HUES48 (cell line): ENCODE results near the gene SAMMSON.
A peak's percentile ranks its signal among the peaks of the same experiment; 100 is the strongest.

Source experiments
- H3K27ac ChIP-seq: one replicate; pipeline ENCODE4 v1.7.0; 2013; ENCODE audit warnings: low read depth, low read length, inconsistent platforms
- H3K27me3 ChIP-seq: 2 replicates; pipeline ENCODE4 v1.6.1; 2013; ENCODE audit warnings: mild to moderate bottlenecking, low read length; ENCODE audit not compliant: control insufficient read depth, insufficient read depth
- H3K36me3 ChIP-seq: 2 replicates; pipeline ENCODE4 v1.6.1; 2013; ENCODE audit warnings: low read length; ENCODE audit not compliant: control insufficient read depth, insufficient read depth
- H3K4me1 ChIP-seq: 2 replicates; pipeline ENCODE4 v1.6.1; 2013; ENCODE audit warnings: mild to moderate bottlenecking, low read length; ENCODE audit not compliant: control insufficient read depth, insufficient read depth
- H3K4me3 ChIP-seq: 2 replicates; pipeline ENCODE4 v1.5.1; 2013; ENCODE audit warnings: mild to moderate bottlenecking, low read depth, low read length
- H3K9ac ChIP-seq: 2 replicates; pipeline ENCODE4 v1.6.1; 2013; ENCODE audit warnings: mild to moderate bottlenecking, low read depth, low read length, moderate library complexity
- H3K9me3 ChIP-seq: 2 replicates; pipeline ENCODE4 v1.6.1; 2013; ENCODE audit warnings: low read length; ENCODE audit not compliant: control insufficient read depth, insufficient read depth

Gene SAMMSON

DNA sequence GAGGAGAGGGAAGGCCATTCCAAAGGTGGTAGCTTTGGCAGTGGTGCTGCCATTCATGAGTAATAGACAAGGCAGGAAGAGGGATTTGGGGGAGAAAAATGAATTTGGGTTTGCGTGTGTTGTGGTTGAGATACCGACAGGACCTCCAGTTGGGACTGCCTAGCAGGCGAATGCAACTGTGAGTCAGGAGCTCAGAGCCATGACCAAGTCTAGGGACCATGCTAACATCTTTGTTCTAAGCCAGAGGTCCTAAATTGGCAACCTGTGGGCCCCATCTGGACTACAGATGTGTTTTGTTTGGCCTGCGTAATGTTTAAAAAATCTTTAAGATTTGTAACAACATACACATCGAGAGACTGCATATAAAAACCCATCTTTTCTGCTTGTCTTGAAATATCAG lies 61.6 kb downstream of the SAMMSON start:
- H3K4me1 ChIP-seq, result peaks cover 23% of the 10 kb centered on the region

DNA sequence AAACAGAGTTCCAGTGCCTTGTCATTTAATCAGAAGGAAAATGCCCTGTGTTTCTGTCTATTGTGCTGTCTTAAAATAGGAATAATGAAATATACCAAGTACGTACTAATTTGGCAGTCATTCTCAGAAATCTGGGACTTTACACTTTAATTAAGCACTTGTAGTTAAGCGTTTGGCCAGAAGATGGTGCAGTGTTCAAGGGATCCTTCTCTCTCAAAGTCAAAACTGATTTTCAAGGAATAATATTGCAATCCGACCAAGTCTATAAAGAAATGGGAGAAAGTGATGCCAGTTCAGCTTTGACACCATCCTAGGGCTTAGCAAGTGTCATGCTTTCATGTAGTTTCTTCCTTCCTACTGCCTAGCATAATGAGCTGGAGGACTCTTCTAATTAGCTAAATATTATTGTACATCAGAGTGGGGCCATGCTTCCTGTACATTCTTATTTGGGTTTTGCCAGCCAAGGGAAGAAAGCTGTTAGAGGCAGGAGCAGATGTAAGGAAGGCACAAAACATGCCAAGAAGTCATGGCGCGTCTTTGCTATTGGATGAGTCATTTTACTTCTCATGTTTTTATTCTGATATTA lies 64.8 kb downstream of the SAMMSON start:
- Histone ChIP-seq H3K4me1 (peaks cover 6% of the 10 kb centered on the region; the same call in 1 of the 2 replicates), H3K36me3 (no peaks in the 10 kb centered on the region), H3K9me3 (no peaks in the 10 kb centered on the region), H3K27me3 (no peaks in the 10 kb centered on the region), H3K9ac (no peak overlapping the region), H3K4me3 (no peak overlapping the region), H3K27ac (no peak overlapping the region)

More for the DNA sequence above, 61.6 kb downstream of the SAMMSON start:
- no peaks in the 10 kb centered on the region for H3K9me3 ChIP-seq
- no peaks in the 10 kb centered on the region for H3K27me3 ChIP-seq
- no peak overlapping the region for H3K4me3 ChIP-seq
- no peak overlapping the region for H3K27ac ChIP-seq
- H3K36me3 ChIP-seq, result no peaks in the 10 kb centered on the region
- H3K9ac ChIP-seq, result no peak overlapping the region

DNA sequence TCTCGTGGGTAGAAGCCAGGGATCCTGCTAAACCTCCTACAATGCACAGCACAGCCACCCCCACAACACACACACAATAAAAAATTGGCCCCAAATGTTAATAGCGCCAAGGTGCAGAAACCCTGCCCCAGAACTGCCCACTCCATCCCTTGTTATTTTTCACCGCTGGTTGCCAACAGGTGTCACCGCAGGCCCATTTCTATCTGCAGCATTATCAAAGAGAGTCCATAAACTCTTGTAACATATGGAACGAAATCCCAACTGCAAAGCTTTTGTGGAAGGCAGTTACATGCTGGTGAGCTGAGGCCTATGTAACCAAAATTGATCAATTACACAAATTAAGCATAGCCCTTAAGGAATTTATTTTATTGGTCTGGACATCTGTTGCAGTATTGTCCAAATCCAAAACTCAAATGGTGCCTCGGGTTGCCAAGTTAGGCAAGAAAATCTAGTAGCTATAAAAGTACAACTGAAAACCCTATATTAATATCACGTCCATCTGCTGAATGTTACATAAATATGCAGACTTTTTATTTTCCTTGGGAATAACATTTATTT lies 66.2 kb downstream of the SAMMSON start:
- H3K27ac ChIP-seq, result no peak overlapping the region
- H3K4me3 ChIP-seq, result no peak overlapping the region
- no peak overlapping the region for H3K9ac ChIP-seq
- no peaks in the 10 kb centered on the region for H3K36me3 ChIP-seq
- H3K9me3 ChIP-seq, result no peaks in the 10 kb centered on the region
- H3K27me3 ChIP-seq, result no peaks in the 10 kb centered on the region
- peaks cover 11% of the 10 kb centered on the region for H3K4me1 ChIP-seq

DNA sequence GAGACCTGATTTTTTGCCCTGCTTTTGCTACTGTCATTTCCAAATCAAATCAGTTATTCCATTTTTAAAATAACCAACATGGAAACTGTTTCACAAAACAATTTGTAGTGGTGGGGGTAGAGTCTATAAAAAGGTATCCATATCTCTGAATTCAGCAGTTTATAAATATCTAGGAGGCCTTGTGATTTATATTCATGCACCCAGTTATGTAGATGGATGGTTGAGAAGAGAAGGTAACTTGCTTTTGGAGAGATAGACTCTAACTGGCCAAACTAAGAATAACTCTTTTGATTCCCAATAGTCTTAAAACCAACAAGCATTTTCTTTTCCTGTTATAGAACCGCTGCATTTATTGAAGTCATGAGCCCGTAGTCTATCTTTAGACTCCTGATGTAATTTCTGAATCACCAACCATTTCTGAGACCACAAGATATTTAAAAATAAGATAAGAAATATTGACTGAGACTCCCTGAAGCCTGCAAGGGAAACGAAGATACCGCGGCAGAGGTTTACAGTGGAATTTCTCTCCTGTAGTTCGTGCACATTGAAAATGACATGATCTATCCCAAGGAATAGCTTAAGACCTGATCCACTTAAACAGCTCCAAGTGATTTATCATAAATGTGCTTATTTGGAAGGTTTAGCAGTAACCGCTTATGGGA lies 68.5 kb downstream of the SAMMSON start:
- Histone ChIP-seq H3K27me3 (no peaks in the 10 kb centered on the region), H3K36me3 (no peaks in the 10 kb centered on the region), H3K9me3 (no peaks in the 10 kb centered on the region), H3K4me3 (no peak overlapping the region), H3K4me1 (peaks cover 32% of the 10 kb centered on the region), H3K9ac (no peak overlapping the region), H3K27ac (no peak overlapping the region)

DNA sequence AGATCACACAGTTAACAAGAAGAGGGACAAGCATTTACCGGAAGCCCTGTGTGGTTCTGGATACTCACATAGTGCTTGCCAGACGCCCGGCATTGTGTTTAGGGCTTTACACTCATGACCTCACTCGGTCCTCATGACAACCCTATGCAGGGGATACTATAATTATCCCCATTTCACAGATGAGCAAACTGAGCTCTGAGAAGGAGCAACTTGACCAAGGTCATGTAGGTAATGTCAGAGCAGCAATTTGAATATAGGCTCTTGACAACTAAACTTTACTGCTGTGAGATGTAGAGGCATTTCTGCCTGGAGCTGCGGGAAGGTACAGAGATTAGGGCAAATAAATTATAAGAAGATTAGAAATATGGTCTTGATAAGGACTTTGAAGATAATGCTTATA lies 70.0 kb downstream of the SAMMSON start:
- Histone ChIP-seq H3K9me3 (no peaks in the 10 kb centered on the region), H3K27me3 (no peaks in the 10 kb centered on the region), H3K27ac (no peak overlapping the region), H3K4me3 (no peak overlapping the region), H3K36me3 (no peaks in the 10 kb centered on the region), H3K4me1 (peaks cover 30% of the 10 kb centered on the region), H3K9ac (no peak overlapping the region)

DNA sequence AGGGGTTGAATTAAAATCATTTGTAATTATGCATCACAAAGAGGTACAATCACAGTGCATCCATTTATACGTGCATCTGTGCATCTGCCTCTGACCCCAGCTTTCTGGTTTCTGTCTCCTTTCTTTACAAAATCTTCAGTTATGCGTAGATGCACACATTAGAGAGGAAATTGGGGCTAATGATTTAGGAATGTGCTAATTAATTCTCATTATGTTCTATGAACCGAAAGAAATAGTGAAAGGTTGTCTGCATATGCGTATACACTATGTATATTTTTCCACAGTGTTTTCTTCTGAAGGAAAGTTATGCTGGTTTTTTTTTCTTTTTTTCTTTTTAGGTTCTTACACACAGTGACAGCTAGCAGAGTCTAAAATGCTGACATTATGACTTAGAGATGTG lies 71.6 kb downstream of the SAMMSON start:
- H3K36me3 ChIP-seq, result no peaks in the 10 kb centered on the region
- peaks cover 34% of the 10 kb centered on the region for H3K4me1 ChIP-seq
- H3K4me3 ChIP-seq, result peak overlapping the region; percentile 54
- H3K27me3 ChIP-seq, result no peaks in the 10 kb centered on the region
- H3K9ac ChIP-seq, result no peak overlapping the region
- H3K9me3 ChIP-seq, result no peaks in the 10 kb centered on the region
- H3K27ac ChIP-seq, result peak overlapping the region; percentile 48

DNA sequence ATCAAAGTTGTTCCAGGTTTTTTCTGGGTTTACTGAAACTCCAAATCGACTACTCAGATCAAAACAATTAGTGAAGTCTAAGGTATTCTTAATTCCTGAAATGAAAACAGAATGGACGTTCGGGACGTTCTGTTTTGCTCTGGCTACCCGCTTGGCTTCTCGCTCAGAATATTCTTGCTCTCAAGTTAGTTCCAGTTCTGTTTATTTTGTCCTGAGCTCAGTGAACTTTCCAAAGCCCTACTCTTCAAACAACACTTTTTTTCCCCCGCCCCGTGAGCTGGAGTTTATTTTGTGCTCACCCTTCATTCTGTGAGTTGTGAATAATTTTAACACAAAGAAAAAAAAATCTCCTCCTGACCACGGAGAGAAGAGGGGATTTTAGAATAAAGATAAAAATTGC lies 72.6 kb downstream of the SAMMSON start:
- H3K4me3 ChIP-seq, result peak overlapping the region; percentile 54
- peak overlapping the region; percentile 7 for H3K27ac ChIP-seq
- H3K27me3 ChIP-seq, result no peaks in the 10 kb centered on the region

DNA sequence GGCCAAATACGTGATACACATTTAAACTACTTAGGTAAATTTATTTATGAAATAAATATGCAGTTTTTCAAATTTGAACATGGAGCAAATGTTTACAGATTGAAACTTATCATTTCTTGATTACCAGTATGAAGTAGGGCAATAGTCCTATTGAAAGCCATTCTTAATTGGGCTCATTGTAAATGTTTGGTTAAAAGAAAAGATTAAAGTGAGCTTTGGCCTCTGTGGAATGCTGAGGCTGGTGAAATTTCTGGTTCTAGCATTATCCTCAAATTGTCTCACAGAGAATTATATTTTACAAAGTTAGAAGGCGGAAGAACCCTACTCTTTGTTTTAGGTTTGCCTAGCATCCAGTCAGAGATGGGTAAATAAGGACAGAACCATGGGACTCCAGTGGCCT lies 73.2 kb downstream of the SAMMSON start:
- H3K27ac ChIP-seq, result no peak overlapping the region
- no peak overlapping the region for H3K4me3 ChIP-seq
- no peaks in the 10 kb centered on the region for H3K27me3 ChIP-seq
- H3K9me3 ChIP-seq, result no peaks in the 10 kb centered on the region
- H3K4me1 ChIP-seq, result peaks cover 37% of the 10 kb centered on the region
- no peaks in the 10 kb centered on the region for H3K36me3 ChIP-seq
- H3K9ac ChIP-seq, result no peak overlapping the region

More for the DNA sequence above, 72.6 kb downstream of the SAMMSON start:
- Histone ChIP-seq H3K4me1 (peaks cover 41% of the 10 kb centered on the region), H3K9ac (peak overlapping the region; percentile 23; the same call in 1 of the 2 replicates), H3K36me3 (no peaks in the 10 kb centered on the region), H3K9me3 (no peaks in the 10 kb centered on the region)

DNA sequence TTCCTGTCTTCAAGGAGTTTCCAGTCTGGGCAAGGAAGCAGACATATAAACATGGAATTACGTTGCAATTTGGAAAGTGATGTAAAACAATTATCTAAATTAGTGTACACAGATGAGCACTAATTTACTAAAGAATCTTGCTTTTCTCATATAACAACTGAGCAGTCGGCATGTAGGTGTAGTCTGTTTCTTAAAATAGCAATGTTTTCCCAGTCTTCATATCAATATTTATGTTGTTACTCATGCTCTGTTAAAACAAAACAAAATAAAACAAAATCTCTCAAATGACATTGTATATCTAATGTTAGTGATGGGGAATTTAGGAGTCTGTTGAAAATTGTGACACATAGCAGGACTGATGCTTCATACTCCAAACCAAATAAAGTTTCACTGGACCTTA lies 75.6 kb downstream of the SAMMSON start:
- no peak overlapping the region for H3K4me3 ChIP-seq
- no peaks in the 10 kb centered on the region for H3K9me3 ChIP-seq
- H3K27me3 ChIP-seq, result no peaks in the 10 kb centered on the region
- H3K9ac ChIP-seq, result no peak overlapping the region
- no peak overlapping the region for H3K27ac ChIP-seq
- no peaks in the 10 kb centered on the region for H3K36me3 ChIP-seq
- H3K4me1 ChIP-seq, result peaks cover 37% of the 10 kb centered on the region

DNA sequence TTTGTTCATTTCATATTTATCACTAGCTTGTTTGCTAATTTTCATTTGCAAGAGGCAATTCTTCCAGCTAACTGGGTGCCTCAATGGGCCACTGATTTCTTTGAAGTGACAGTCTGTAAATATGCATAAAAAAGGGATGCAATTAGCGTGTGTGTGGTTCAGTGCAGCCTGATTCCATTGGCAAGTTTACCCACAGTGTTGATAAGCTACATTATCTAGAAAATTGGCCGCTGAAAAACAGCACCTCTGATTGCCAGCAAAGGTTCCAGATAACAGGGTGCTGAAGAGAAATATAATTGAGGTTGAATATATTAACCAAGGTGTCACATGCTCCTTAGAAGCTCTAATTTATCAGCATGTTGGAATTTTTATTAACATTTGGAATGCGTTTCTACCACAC lies 76.9 kb downstream of the SAMMSON start:
- H3K27me3 ChIP-seq, result no peaks in the 10 kb centered on the region
- H3K4me3 ChIP-seq, result no peak overlapping the region
- no peak overlapping the region for H3K9ac ChIP-seq
- H3K4me1 ChIP-seq, result peaks cover 26% of the 10 kb centered on the region
- H3K27ac ChIP-seq, result no peak overlapping the region
- no peaks in the 10 kb centered on the region for H3K9me3 ChIP-seq
- no peaks in the 10 kb centered on the region for H3K36me3 ChIP-seq

DNA sequence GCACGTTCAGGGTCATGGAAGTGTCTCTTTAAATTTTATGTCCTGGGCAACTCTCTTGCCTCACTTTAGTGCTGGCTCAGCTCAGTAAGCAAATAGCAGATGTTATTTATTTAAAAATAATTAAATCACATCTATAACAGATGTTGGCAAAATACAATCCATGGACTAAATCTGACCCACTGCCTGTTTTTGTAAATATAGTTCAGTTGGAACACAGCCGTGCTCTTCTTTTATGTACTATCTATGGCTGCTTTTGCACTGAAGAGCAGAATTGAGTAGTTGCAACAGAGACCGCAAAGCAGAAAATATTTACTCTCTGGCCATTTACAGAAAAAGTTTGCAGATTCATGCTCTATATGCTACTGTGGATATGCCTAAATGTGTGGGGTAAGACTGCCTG lies 79.2 kb downstream of the SAMMSON start:
- H3K27me3 ChIP-seq, result no peaks in the 10 kb centered on the region
- peaks cover 11% of the 10 kb centered on the region for H3K4me1 ChIP-seq
- H3K9ac ChIP-seq, result no peak overlapping the region
- no peak overlapping the region for H3K4me3 ChIP-seq
- H3K36me3 ChIP-seq, result no peaks in the 10 kb centered on the region
- H3K27ac ChIP-seq, result no peak overlapping the region
- H3K9me3 ChIP-seq, result no peaks in the 10 kb centered on the region
